Fibroblast of skin of right quadriceps (primary cell): ENCODE measurements around the gene HADHB.
A peak's percentile ranks its signal among the peaks of the same experiment; 100 is the strongest.
"Not testable (repeated sequence)": the region's sequence is repeated elsewhere in the genome, so short reads cannot be mapped to it uniquely, and the experiment has no call there.

ENCODE experiments used
- DNase-seq: peaks from one replicate; pipeline ENCODE4 v3.0.0-alpha.2; 2013

HADHB gene

DNA sequence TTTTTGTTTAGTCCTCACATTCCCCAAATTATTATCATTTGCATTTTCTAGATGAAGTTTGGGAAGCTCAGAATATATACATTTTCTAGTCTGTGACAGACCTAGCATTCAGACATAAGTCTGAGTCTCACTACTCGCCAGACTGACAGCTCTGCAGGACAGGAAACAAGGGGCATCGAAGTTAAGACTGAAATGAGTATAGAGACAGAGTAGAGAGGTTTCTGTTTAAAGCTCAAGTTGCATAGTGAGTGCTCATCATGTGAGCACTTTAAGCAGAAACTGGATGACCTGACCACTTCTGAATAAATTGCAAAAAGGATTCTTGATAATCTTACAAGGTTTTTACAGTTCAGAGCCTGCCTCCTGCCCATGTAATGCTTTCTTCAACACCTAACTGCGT lies 1.1 kb downstream of the HADHB start:
- no peak for DNase-seq

- DNase-seq, result peak; percentile 12
Observed at GRCh38 chr2:26246818-26247217, 2.1 kb downstream of the HADHB start.

DNA sequence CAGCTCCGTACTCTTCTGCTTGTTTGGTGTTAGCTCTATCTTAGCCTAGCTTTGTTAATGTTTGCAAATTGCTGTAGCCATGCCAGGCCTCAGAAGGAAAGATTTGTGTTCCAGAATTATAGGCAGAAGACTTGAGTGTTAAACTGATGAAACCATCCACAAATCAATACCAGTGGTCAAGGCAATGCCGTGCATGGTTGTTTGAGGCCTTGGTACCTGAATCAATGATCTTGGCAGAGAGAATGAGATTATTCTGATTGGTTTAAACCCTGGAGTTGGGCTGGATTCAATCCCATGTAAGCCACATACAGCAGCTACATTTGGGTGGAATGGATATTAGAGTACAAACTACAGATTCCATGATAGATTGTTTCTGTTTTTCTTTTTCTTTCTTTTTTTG lies 4.9 kb downstream of the HADHB start:
- DNase-seq, result no peak

DNA sequence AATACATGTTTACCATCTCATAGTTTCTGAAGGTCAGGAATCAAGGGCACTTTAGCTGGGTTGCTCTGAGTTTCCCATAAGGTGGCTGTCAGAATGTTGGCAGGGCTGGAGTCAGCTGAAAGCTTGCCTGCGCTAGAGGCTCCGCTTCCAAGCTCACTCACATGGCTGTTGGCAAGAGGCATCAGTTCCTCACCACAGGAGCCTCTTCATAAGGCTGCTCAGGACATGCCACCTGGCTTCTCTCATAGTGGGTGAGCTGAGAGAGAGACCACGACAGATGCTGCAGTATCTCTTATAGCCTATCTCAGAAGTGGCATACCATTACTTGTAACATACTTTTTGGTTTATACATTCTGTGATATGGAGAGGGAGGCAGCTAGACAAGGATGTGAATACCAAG lies 7.2 kb downstream of the HADHB start:
- peak; percentile 1 for DNase-seq

- no peak for DNase-seq
Observed at GRCh38 chr2:26255759-26256384, 11.1 kb downstream of the HADHB start.

DNA sequence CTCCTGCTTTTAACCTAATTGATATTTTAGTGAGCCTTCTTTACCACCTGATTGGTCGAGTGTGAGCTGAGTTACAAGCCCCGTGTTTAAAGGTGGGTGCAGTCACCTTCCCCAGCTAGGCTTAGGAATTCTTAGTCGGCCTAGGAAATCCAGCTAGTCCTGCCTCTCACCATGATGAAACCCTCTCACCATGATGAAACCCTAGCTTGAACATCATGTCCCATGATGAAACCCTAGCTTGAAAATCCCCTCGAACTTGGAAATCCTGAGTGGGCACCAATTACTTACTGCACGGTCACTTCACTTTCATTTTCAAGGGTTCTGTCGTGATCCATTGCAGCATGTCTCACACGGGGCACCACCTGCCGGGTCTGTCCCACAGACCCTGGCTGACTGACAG lies 14.1 kb downstream of the HADHB start:
- not testable (repeated sequence) for DNase-seq

GRCh38 chr2:26268213-26268612 lies 23.5 kb downstream of the HADHB start:
- DNase-seq, result peak; percentile 9

GRCh38 chr2:26268670-26269385 lies 24.1 kb downstream of the HADHB start:
- DNase-seq, result not testable (repeated sequence)

GRCh38 chr2:26269571-26270158 lies 24.9 kb downstream of the HADHB start:
- DNase-seq, result no peak

- DNase-seq, result no peak
Observed at GRCh38 chr2:26270373-26270772, 25.6 kb downstream of the HADHB start.

DNA sequence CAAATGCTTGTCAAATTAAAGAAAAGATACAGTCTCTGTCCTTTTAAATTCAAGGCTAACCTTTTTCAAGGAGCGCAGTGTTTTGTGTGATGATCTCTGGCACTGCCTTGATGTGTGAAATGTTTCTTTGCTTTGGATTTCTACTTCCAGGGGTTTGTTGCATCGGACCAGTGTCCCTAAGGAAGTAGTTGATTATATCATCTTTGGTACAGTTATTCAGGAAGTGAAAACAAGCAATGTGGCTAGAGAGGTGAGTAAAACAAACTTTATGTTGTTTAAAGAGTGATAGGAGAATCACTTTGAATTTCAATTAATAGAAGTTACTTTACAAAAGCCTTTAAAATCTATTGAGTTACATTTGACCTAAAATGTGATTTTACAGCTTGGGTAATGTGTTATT lies 28.8 kb downstream of the HADHB start:
- DNase-seq, result peak; percentile 53

- peak; percentile 73 for DNase-seq
Observed at GRCh38 chr2:26274058-26274613, 29.4 kb downstream of the HADHB start.

- DNase-seq, result no peak
Observed at GRCh38 chr2:26276484-26277227, 31.9 kb downstream of the HADHB start.

GRCh38 chr2:26279886-26280285 lies 35.1 kb downstream of the HADHB start:
- DNase-seq, result no peak

DNA sequence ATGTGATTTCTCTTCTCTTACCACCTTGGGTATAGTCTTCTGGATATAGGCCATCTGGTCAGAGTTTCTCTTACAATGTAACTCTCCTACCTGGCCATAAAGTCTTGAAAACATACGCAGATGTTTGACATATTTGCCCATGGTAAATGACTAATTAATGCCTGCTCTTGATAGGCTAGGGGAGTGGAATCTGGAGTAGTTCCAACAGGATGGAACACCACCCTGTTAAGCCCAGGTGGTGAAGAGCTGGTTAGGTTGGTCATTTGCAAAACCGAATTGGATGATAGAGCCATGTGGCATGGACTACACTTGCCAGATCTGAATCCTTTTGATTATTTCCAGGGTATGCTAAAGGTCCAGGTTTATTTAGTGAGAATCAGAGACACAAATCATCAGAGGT lies 36.5 kb downstream of the HADHB start:
- DNase-seq, result no peak

- no peak for DNase-seq
Observed at GRCh38 chr2:26283606-26284005, 38.9 kb downstream of the HADHB start.

- peak; percentile 57 for DNase-seq
Observed at GRCh38 chr2:26284132-26284531, 39.4 kb downstream of the HADHB start.

GRCh38 chr2:26285931-26286330 lies 41.2 kb downstream of the HADHB start:
- DNase-seq, result no peak

DNA sequence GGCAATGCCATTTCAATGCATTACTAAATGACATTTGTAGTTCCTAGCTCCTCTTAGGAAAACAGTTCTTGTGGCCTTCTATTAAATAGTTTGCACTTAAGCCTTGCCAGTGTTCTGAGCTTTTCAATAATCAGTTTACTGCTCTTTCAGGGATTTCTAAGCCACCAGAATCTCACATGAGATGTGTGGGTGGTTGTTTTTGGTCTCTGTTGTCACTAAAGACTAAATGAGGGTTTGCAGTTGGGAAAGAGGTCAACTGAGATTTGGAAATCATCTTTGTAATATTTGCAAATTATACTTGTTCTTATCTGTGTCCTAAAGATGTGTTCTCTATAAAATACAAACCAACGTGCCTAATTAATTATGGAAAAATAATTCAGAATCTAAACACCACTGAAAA lies 45.3 kb downstream of the HADHB start:
- DNase-seq, result no peak

- DNase-seq, result peak; percentile 23
Observed at GRCh38 chr2:26292646-26293045, 47.9 kb downstream of the HADHB start.

- DNase-seq, result no peak
Observed at GRCh38 chr2:26295511-26295910, 50.8 kb downstream of the HADHB start.

DNA sequence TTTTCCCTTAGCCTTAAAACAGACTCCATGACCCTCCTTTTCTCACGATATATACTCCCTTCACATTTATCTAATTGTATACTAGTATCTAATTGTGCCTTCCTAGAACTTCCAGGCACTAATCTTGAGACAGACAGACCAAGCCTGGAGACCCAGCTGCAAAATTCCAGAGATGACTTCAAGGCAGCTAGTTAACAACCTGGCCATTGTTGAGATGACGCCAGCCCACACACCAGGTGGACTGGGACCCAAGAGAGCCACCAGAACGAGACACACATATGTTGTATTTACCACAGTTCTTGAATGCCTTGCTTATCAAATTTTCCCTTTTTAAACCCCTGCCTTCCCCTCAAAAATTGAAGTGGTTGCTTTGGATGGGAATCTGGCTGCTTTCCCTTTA lies 52.3 kb downstream of the HADHB start:
- DNase-seq, result no peak

- DNase-seq, result no peak
Observed at GRCh38 chr2:26298286-26298637, 53.5 kb downstream of the HADHB start.
